Activated naive CD4-positive, alpha-beta T cell treated with anti-CD3 and anti-CD28 coated beads, Interleukin-2, amount 50 U/mL, for 72 hours (primary cell): ENCODE measurements around the gene MCCC2. TPM values are rescaled to one million over a fixed set of nuclear protein-coding genes. Genes with fewer than 3 reads are reported as not detected.
A peak's percentile ranks its signal among the peaks of the same experiment; 100 is the strongest.
"Not testable (repeated sequence)": the region's sequence is repeated elsewhere in the genome, so short reads cannot be mapped to it uniquely, and the experiment has no call there.

Source experiments
- ATAC-seq, 2 donors: fragments of 150-1000 bp; cut with Tn5 transposase; 2 replicates each; pipeline ENCODE4 v1.10.0; 2021; ENCODE audit warnings: mild to moderate bottlenecking in 2 of 2, moderate library complexity in 2 of 2
- DNase-seq, 2 donors: peaks; one replicate each; pipeline ENCODE4 v3.0.0; 2021 to 2022; ENCODE audit warnings: low spot score in 2 of 2
- H3K27ac Mint-ChIP-seq, 2 donors: one replicate each; pipeline ENCODE4 v1.8.0; 2022; ENCODE audit warnings: mild to moderate bottlenecking in 2 of 2, mixed read lengths in 2 of 2
- H3K36me3 Mint-ChIP-seq, 2 donors: one replicate each; pipeline ENCODE4 v1.8.0; 2022; ENCODE audit warnings: mixed read lengths in 2 of 2
- H3K9me3 Mint-ChIP-seq, 2 donors: one replicate each; pipeline ENCODE4 v1.8.0; 2022; ENCODE audit warnings: mixed read lengths in 2 of 2
- total RNA-seq, 2 donors: library from RNA; stranded (reverse); gene quantifications; one replicate each; pipeline ENCODE4 v1.2.3, GENCODE V29; 2022

Gene MCCC2
- 10 to 100 TPM; 55.0 to 57.6 TPM for total RNA-seq

DNA sequence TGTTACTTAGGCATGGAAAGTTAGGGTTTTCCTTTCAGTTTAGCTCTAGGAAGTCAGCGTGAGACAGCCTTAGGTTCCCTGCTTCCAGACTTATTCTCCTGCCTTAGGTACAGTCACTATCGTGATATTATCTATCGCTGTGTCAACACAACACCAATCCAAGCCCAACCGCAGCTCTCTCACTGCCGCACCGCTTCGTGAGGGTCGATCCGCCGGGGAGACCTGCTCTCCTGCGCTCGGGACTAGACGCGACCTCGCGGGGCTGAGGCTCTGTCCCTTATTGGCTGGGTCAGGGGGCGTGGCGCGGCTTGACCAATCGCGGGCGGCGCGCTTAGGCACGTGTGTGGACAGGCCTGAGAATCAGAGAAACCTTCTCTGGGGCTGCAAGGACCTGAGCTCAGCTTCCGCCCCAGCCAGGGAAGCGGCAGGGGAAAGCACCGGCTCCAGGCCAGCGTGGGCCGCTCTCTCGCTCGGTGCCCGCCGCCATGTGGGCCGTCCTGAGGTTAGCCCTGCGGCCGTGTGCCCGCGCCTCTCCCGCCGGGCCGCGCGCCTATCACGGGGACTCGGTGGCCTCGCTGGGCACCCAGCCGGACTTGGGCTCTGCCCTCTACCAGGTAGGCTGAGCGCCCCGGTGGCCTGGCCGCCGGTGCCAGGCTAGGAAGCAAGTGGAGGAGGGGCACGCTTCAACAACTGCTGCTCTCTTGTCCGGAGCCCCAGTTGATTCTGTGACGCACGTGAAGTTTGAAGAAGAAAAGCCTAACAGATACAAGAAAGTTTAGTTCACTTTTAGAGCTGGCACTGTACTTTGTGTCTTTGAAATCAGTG, at the start of gene MCCC2:
MCCC2 (plus strand) TSS at position 400 of the 825 bp plus-strand sequence; CDS start at position 486, 86 bp downstream.
- peaks cover 8 to 16% of the 10 kb centered on the region in 2 donors for H3K36me3 Mint-ChIP-seq
- H3K27ac Mint-ChIP-seq: peak within 1 kb of the TSS; percentile 93 to 98
- H3K9me3 Mint-ChIP-seq: peaks cover 0 to 5% of the 10 kb centered on the region in 2 donors
- ATAC-seq: peak; percentile 98 to 99
- DNase-seq: peak; percentile 96 to 98

DNA sequence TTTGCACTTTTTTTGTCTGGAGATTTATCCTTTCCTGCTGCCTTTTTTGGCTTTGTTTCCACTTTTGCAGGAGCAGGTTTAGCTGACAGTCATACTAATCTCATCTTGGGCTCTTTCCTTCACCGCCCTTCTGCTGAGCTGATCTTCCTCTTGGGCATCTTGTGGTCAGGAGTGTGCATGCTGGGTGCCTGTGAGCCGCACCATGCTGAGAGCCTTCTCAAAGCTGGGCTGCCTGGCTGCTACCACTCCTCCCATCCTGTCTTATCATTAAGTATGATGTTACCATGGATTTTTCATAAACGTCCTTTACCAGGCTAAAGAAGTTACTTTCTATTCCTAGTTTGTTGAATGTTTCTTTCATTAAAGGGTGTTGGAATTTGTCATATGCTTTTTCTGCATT, 49.5 kb upstream of the MCCC2 start:
- DNase-seq (no peak), ATAC-seq (no peak)
- H3K27ac Mint-ChIP-seq: peak overlapping the region in 1 of 2 donors; percentile 95
- no peaks in the 10 kb centered on the region for H3K9me3 Mint-ChIP-seq
- H3K36me3 Mint-ChIP-seq: peaks cover 26 to 42% of the 10 kb centered on the region in 2 donors

DNA sequence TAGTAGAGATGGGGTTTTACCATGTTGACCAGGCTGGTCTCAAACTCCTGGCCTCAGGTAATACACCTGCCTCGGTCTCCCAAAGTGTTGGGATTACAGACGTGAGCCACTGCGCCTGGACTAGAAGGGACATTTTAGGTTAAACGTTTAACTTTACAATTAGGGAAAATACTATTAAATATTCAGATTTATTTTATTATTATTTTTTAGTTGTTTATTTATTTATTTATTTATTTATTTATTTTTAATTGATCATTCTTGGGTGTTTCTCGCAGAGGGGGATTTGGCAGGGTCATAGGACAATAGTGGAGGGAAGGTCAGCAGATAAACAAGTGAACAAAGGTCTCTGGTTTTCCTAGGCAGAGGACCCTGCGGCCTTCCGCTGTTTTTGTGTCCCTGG, 36.3 kb upstream of the MCCC2 start:
- H3K9me3 Mint-ChIP-seq, ATAC-seq, DNase-seq: not testable (repeated sequence)

DNA sequence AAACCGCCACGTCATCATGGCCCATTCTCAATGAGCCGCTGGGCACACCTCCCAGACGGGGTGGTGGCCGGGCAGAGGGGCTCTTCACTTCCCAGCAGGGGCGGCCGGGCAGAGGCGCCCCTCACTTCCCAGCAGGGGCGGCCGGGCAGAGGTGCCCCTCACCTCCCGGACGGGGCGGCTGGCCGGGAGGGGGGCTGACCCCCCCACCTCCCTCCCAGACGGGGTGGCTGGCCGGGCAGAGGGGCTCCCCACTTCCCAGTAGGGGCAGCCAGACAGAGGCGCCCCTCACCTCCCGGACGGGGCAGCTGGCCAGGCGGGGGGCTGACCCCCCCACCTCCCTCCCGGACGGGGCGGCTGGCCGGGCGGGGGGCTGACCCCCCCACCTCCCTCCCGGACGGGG, 35.6 kb upstream of the MCCC2 start:
- ATAC-seq, DNase-seq, H3K27ac Mint-ChIP-seq, H3K9me3 Mint-ChIP-seq: not testable (repeated sequence)
- peaks cover 9 to 32% of the 10 kb centered on the region in 2 donors for H3K36me3 Mint-ChIP-seq

More for the DNA sequence above, 36.3 kb upstream of the MCCC2 start:
- not testable (repeated sequence) for H3K27ac Mint-ChIP-seq
- H3K36me3 Mint-ChIP-seq: peaks cover 9 to 38% of the 10 kb centered on the region in 2 donors

DNA sequence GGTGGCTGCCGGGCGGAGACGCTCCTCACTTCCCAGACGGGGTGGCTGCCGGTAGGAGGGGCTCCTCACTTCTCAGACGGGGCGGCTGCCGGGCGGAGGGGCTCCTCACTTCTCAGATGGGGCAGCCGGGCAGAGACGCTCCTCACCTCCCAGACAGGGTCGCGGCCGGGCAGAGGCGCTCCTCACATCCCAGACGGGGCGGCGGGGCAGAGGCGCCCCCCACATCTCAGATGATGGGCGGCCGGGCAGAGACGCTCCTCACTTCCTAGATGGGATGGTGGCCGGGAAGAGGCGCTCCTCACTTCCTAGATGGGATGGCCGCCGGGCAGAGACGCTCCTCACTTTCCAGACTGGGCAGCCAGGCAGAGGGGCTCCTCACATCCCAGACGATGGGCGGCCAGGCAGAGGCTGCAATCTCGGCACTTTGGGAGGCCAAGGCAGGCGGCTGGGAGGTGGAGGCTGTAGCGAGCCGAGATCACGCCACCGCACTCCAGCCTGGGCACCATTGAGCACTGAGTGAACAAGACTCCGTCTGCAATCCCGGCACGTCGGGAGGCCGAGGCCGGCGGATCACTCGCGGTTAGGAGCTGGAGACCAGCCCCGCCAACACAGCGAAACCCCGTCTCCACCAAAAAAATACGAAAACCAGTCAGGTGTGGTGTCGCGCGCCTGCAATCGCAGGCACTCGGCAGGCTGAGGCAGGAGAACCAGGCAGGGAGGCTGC, 35.0 kb upstream of the MCCC2 start:
- not testable (repeated sequence) for H3K27ac Mint-ChIP-seq, H3K9me3 Mint-ChIP-seq, ATAC-seq, DNase-seq
- H3K36me3 Mint-ChIP-seq: peaks cover 9 to 28% of the 10 kb centered on the region in 2 donors

DNA sequence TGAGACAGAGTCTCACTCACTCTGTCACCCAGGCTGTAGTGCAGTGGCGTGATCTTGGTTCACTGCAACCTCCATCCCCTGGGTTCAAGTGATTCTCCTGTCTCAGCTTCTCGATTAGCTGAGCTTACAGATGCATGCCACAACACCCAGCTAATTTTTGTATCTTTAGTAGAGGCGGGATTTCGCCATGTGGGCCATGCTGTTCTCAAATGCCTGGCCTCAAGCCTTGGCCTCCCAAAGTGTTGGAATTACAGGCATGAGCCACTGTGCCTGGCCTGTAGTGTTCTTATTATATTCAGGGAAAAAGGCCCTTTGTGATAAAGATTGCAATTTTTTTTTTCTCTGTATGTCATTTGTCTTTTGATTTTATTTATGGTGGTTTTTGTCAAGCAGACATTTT, 24.0 kb upstream of the MCCC2 start:
- Mint-ChIP-seq H3K9me3 (no peaks in the 10 kb centered on the region), H3K27ac (no peak overlapping the region), H3K36me3 (peaks cover 0 to 6% of the 10 kb centered on the region in 2 donors)
- DNase-seq (no peak), ATAC-seq (no peak)

DNA sequence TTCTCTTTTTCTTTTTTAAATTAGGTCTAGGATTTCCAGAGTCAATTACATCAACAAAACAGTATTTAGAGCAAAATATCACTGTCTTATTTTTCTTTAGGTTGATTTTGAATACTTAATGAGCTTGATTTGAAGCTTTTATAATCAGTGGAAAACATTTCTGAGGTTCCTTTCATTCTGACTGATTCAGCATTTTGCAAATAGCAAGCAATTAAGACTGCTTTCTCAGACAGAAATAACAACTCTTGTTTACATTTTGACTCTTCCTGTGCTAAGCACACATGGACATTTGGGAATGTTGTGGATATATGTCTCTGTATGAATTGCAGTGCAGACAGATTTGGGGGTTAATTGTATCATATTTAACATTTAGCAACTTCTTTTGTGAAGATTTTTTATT, 22.2 kb upstream of the MCCC2 start:
- ATAC-seq (no peak), DNase-seq (no peak)
- Mint-ChIP-seq H3K27ac (no peak overlapping the region), H3K36me3 (peaks cover 0 to 6% of the 10 kb centered on the region in 2 donors), H3K9me3 (no peaks in the 10 kb centered on the region)

DNA sequence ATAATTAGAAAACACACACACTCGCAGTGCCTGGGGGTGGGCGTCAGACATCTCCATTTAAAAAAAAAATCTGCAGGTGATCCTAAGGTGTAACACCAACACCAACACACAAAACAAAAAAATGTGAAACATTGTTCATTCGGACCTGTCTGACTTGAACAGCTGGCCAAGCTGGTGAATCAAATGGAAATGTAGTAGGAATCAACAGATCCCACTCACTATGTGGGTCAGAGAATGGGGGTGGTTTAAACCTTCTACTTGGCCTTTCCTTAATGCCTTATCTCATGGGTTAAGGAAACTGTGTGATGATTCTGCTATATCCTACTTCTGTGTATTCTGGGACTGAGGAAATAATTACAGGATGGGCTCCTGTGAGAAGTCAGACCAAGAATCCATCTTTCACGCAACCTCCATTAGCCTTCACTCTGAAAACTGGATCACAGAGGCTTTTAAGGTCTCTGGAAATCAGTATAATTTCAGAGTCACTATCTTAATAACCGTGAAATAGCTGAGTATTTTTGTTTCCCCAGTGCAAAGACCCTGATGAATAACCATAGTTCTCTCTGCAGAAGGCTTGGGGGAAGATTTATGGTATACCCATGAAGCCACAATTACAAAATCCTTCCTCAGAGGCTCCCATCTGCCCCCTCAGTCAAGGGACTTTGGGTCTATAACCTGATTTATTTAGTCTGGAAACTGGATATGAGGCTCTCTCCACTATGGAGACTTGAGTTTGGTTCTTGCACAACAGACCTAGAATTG, 17.2 kb upstream of the MCCC2 start:
- no peaks in the 10 kb centered on the region for H3K9me3 Mint-ChIP-seq
- peaks cover 7 to 9% of the 10 kb centered on the region in 2 donors for H3K36me3 Mint-ChIP-seq
- H3K27ac Mint-ChIP-seq: no peak overlapping the region
- no peak for DNase-seq
- no peak for ATAC-seq

DNA sequence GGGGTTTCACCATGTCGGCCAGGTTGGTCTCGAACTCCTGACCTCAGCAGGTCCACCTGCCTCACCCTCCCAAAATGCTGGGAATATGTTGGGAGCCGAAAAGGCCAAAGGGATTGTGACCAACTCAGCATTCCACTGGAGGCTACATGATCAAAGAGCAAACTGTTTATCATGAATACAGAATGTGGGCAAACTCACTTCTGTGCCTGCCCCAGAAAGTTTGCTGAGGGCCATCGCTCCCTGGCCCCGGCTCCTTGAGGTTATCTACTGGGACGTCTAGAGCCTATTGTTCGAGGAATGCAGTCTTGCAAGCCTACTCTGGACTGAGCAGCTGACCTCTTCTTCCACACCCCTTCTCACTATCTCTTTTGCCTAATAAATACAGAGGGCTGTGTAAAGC, 15.3 kb upstream of the MCCC2 start:
- H3K36me3 Mint-ChIP-seq: peaks cover 16 to 20% of the 10 kb centered on the region in 2 donors
- not testable (repeated sequence) for ATAC-seq, H3K9me3 Mint-ChIP-seq, DNase-seq, H3K27ac Mint-ChIP-seq

DNA sequence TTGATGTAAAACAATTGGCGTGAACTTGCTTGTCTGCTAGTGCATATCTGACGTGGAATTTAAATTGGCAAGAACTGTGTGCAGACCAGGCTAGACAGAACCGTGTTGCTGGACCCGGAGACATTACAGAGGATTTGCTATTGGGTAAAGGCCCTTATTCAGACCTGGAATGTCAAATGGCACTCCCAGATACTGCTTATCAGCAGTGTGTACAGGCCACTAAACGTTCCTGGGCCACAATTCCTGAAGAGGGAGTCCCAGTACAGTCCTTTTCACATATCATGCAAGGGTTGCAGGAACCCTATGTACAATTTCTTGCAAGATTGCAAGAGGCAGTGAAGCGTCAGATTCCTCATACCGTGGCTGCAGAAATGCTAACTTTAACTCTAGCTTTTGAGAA, 13.5 kb upstream of the MCCC2 start:
- Mint-ChIP-seq H3K9me3 (peaks cover 0 to 4% of the 10 kb centered on the region in 2 donors), H3K36me3 (peaks cover 26 to 33% of the 10 kb centered on the region in 2 donors), H3K27ac (no peak overlapping the region)
- DNase-seq (no peak), ATAC-seq (no peak)

DNA sequence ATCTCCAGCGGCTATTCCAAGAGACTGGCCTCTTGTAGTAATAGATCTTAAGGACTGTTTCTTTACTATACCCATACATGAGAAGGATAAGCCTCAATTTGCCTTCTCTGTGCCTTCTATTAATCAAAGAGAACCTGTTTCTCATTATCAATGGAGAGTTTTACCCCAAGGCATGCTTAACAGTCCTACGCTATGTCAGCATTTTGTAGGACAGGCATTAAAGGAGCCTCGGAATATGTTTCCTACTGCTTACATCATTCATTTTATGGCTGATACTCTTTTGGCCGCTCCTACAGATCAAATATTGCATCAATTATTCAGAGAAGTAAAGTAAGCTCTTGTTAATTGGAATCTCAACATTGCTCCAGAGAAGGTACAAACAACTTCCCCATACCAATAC, 11.6 kb upstream of the MCCC2 start:
- not testable (repeated sequence) for H3K27ac Mint-ChIP-seq, DNase-seq, H3K9me3 Mint-ChIP-seq, ATAC-seq
- H3K36me3 Mint-ChIP-seq: peaks cover 26 to 36% of the 10 kb centered on the region in 2 donors

DNA sequence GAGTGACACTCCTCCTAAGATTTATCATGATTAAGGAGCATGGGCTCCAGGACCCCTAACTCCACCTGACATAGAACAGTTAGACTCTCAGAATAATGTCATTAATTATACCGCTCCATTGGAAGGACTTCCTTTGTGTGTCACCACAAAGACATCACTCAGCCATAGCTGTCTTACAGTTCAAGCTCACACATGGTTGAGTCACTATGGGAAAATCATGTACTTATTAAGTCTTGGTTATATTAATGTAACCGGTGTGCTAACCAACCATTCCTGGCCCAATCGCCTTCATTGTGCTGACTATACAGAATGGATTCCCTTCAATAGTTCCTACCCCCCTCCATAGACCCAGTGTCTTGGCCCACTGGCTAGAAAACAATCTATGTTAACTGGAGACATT, 10.9 kb upstream of the MCCC2 start:
- Mint-ChIP-seq H3K36me3 (peaks cover 26 to 36% of the 10 kb centered on the region in 2 donors), H3K27ac (no peak overlapping the region), H3K9me3 (peaks cover 0 to 4% of the 10 kb centered on the region in 2 donors)
- no peak for ATAC-seq
- DNase-seq: no peak

DNA sequence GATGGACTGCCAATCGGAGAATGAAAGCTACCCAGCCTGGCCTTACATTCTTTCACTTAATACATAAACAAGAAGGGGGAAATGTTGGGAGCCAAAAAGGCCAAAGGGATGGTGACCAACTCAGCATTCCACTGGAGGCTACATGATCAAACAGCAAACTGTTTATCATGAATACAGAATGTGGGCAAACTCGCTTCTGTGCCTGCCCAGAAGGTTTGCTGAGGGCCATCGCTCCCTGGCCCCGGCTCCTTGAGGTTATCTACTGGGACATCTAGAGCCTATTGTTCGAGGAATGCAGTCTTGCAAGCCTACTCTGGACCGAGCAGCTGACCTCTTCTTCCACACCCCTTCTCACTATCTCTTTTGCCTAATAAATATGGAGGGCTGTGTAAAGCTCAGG, 9.3 kb upstream of the MCCC2 start:
- not testable (repeated sequence) for H3K27ac Mint-ChIP-seq, DNase-seq, H3K9me3 Mint-ChIP-seq, ATAC-seq
- H3K36me3 Mint-ChIP-seq: peaks cover 26 to 36% of the 10 kb centered on the region in 2 donors

DNA sequence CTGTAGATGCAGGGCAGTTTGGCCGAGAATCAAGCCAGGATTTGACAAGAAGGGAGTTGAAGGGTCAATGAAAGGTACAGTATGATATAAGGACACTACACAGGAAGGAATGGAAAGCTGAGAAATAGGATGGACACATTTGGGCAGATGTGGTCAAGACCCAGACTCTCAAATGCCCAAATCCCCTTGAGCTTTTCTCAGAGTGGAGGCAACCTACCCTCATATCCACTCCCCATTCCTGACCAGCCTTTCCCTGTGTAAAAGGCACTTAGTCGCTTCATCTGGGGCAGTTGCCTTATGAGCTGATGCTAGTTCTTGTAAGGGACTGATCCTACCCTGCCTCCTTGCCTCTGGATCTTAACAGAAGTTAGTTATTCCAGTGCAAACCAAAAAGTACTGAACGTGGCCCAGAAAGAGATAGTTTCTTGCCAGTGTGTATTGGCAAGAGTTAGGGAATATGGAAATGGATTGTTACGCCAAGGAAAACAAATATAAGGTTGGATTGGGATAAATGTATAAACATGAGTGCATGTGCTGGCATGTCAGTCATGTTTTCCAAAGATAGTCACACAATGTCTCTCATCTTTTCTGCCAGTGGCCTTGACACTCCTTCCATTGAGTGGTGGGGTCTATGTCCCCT, 4.1 kb upstream of the MCCC2 start:
- DNase-seq: no peak
- Mint-ChIP-seq H3K9me3 (no peaks in the 10 kb centered on the region), H3K36me3 (peaks cover 8 to 17% of the 10 kb centered on the region in 2 donors), H3K27ac (peak overlapping the region in 1 of 2 donors; percentile 18)
- ATAC-seq: no peak

DNA sequence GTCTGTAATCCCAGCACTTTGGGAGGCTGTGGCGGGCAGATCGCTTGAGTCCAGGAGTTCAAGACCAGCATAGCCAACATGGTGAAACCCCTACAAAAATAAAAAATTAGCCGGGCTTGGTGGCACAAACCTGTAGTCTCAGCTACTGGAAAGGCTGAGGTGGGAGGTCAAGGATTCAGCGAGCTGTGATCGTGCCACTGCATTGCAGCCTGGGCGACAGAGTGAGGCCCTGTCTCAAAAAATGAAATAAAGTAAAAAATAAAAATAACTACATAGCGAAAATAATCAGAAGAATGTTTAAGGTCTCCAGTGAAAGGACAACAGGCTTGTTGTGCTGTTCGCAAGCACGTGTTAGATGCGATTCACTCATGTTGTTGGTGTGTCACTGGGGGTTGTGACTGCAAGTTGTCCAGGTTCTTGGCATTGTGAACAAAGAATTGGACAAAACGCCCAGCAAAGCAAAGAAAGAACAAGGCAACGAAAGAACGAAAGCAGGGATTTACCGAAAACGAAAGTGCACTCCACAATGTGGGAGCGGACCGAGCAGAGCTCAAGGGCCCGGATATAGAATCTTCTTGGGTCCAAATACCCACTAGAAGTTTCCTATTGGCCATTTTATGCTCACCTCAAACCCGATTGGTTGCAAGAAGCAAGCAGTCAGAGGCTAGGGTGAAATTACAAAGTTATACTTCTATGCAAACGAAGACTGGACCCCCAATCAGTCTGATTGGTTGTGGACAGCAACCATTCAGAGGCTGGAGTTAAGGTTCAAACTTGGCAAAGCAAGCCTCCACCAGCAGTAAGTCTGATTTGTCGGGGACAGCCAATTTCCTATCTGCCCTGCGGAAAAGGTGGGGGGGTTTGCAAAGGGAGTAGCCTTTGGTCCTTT, 844 bp upstream of the MCCC2 start:
- ATAC-seq (peak in 1 of 2 donors; percentile 0), DNase-seq (no peak)
- Mint-ChIP-seq H3K36me3 (peaks cover 8 to 16% of the 10 kb centered on the region in 2 donors), H3K27ac (peak overlapping the region; percentile 93 to 98), H3K9me3 (peaks cover 0 to 5% of the 10 kb centered on the region in 2 donors)
